Measurements from ENCODE around the gene PAFAH2.
"Not testable (repeated sequence)": the region's sequence is repeated elsewhere in the genome, so short reads cannot be mapped to it uniquely, and the experiment has no call there.

The PAFAH2 gene

GRCh38 chr1:25991937-25992688, 5.8 kb downstream of the PAFAH2 start:
- in situ Hi-C loops (cut with HindIII; ENCODE audit: low pct_ligation_motif_present, low pct_unique_long_range_greater_than_20kb, low sequenced_read_pairs) = no loop called here
- no peak for DNase-seq

DNA sequence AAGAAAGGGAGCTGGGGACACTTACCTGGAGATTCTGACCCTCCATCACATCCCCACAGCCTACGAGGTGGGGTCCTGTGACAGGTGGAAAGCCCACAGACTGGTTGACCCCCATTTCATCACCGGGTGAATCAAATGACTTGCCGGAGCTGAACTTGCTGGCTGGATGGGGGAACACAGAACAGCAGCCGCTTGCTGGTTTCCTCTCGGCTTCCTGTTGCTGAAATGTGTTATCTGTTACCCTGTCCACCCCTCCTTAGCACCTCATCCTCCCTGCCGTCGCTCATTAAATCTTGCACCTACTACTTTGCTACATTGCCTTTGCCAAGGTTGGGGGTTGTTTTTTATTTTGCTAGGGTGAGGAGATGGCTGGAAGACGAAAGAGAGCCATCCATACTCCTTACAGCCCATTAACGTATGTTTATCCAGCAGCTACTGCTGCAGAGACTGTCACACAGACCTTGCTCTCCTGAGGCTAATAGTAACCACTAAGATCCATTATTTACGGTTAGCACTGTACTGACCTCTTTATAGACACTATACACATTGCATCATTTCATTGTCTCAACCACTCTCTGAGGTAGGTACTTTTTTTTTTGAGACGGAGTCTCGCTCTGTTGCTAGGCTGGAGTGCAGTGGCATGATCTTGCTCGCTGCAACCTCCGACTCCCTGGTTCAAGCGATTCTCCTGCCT, 7.0 kb downstream of the PAFAH2 start:
- in situ Hi-C loops (cut with HindIII; ENCODE audit: low pct_ligation_motif_present, low pct_unique_long_range_greater_than_20kb, low sequenced_read_pairs) = no loop called here
- no peak for DNase-seq

DNA sequence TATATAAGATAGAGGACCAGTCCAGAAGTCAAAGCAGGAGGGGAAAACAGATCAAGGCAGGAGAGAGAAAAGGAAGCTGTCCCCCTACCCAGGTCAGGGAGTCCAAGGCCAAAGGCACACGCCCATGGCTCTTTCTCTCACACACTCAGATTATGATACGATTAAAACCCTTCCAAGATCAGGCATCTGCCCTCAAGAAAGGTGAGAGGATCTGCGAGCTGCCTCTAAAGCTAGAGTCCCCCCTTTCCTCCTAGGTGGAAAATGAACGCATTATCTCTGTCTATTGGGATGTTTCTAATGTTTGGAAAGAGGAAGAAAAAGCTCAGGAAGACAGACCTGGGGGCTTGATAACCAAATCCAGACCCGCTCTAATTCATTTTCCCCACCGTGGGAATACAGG, 7.6 kb downstream of the PAFAH2 start:
- DNase-seq = no peak
- in situ Hi-C loops (cut with HindIII; ENCODE audit: low pct_ligation_motif_present, low pct_unique_long_range_greater_than_20kb, low sequenced_read_pairs) = no loop called here

DNA sequence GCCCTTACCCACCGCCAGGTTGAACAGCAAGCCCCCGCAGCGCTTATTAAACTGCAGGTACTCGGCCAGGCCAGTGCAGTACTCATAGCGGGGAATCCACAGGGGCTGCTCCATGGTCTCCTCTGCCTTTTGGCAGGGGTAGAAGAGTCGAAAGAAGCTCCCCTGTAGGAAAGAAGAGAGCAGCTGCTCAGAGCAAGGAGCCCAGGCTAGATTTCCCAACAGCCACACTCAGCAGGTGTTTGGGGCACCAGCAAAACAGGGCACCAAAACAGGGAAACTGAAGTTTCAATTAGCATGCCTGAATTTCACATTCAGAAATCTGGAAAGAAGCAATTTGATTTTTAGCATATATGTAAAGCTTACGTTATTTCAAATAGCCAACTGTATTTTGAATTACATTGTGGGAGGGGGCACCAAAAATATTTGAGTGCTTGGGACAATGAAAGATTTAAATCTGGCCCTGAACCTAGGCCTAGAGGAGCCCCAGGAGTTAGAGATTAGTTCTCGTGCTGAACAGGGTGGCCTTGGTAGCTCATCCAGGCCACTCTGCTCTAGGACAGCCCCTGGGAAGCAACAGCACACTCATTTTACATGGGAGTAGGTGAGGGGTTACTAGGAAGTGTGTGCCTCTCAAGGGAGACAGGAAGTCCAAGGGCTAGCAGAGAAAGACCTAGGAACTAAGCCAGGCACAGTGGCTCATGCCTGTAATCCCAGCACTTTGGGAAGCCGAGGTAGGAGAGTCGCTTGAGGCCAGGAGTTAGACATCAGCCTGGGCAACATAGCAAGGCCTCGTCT, 8.2 kb downstream of the PAFAH2 start:
- DNase-seq = peak; percentile 8
- in situ Hi-C loops (cut with HindIII; ENCODE audit: low pct_ligation_motif_present, low pct_unique_long_range_greater_than_20kb, low sequenced_read_pairs) = no loop called here

GRCh38 chr1:25987951-25988350, 9.9 kb downstream of the PAFAH2 start:
- in situ Hi-C loops (cut with HindIII; ENCODE audit: low pct_ligation_motif_present, low pct_unique_long_range_greater_than_20kb, low sequenced_read_pairs) = no loop called here
- no peak for DNase-seq

DNA sequence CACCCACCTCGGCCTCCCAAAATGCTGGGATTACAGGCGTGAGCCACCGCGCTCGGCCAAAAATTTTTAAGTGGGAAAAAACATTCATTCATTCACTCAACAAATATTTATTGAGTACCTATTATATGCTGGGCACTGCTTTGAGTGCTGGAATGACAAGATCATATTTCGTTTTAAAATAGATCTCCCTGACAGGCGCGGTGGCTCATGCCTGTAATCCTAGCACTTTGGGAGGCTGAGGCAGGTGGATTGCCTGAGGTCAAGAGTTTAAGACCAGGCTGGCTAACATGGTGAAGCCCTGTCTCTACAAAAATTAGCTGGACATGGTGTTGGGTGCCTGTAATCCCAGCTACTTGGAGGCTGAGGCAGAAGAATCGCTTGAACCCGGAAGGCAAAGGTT, 11.1 kb downstream of the PAFAH2 start:
- DNase-seq; in situ Hi-C loops (cut with HindIII; ENCODE audit: low pct_ligation_motif_present, low pct_unique_long_range_greater_than_20kb, low sequenced_read_pairs): not testable (repeated sequence)

DNA sequence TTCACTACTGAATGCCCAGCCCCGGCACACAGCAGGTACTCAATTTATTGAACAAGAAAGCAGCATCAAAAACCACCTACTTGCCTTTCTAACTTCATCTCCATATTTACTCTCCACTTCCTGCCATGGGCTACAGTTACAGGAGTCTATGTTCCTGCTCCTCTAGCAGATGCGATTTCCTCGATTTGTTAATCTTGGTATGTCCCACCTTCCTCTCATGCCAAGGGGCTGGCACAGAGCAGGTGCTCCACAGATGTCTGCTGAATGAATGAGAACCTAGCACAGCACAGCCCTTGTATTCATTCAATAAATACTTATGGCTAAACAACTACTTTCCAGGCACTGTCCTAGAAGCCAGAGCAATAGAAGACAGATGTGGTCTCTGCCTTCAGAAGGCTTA, 12.2 kb downstream of the PAFAH2 start:
- no peak for DNase-seq
- in situ Hi-C loops (cut with HindIII; ENCODE audit: low pct_ligation_motif_present, low pct_unique_long_range_greater_than_20kb, low sequenced_read_pairs) = no loop called here

- DNase-seq = no peak
- in situ Hi-C loops (cut with HindIII; ENCODE audit: low pct_ligation_motif_present, low pct_unique_long_range_greater_than_20kb, low sequenced_read_pairs) = no loop called here
Observed at GRCh38 chr1:25985171-25985570, 12.7 kb downstream of the PAFAH2 start.

- in situ Hi-C loops (cut with HindIII; ENCODE audit: low pct_ligation_motif_present, low pct_unique_long_range_greater_than_20kb, low sequenced_read_pairs) = no loop called here
Observed at GRCh38 chr1:25979210-25979609, 18.7 kb downstream of the PAFAH2 start.

GRCh38 chr1:25978403-25978802, 19.5 kb downstream of the PAFAH2 start:
- no peak for DNase-seq

More at GRCh38 chr1:25979210-25979609, 18.7 kb downstream of the PAFAH2 start:
- DNase-seq = no peak

DNA sequence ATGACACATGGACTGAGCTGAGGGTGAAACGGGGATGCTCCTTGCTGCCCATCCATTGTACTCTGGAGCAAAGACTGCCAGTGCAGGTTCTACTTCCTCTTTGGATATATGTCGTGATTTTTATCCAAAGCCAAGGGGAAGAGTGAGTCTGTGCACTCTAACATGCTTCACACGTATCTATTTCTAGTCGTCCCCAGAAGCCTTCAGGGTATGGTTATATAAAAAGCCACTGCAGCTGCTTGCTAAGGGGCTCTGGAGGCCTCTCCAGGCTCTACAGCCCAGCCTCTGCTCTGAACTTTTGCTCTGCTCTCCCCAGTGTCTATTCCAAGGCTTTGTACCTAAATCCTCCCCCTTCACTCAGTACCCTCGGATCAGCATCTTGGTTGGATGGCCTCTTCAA, 20.1 kb downstream of the PAFAH2 start:
- in situ Hi-C loops (cut with HindIII; ENCODE audit: low pct_ligation_motif_present, low pct_unique_long_range_greater_than_20kb, low sequenced_read_pairs) = no loop called here
- no peak for DNase-seq

More at GRCh38 chr1:25978403-25978802, 19.5 kb downstream of the PAFAH2 start:
- in situ Hi-C loops (cut with HindIII; ENCODE audit: low pct_ligation_motif_present, low pct_unique_long_range_greater_than_20kb, low sequenced_read_pairs) = no loop called here

DNA sequence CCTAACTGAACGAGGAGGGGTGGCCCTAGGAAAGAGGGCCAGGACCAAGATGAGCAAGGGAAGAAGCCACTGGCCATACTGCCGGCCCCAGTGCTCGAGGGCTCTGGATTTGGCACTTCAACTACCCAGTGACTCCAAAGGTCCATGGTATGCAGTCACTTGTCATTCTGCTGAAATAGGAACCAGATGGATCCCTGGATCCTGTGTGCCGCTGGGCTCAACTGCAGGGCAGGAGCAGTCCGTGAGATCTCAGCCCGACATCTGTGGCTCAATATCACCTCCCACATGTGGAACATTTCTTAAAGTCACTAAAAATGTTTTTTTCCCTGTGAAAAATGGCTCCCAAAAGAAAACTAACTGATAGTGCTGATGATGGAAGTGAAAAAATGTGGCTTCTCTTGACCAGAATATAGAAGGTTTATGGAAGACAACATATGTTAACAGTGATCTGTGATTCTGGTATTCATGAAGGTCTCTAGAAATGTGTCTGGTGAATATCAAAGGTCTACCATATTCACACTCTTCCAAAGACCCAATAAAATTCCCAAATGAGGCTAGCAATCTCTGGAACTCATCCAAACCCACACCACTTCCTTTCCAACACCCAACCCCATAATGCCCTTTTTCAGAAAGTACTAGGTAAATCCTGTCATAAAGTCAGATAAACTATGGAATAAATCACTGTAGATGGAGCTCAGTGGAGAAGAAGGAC, 24.1 kb downstream of the PAFAH2 start:
- no peak for DNase-seq
- in situ Hi-C loops (cut with HindIII; ENCODE audit: low pct_ligation_motif_present, low pct_unique_long_range_greater_than_20kb, low sequenced_read_pairs) = no loop called here

- in situ Hi-C loops (cut with HindIII; ENCODE audit: low pct_ligation_motif_present, low pct_unique_long_range_greater_than_20kb, low sequenced_read_pairs) = no loop called here
- no peak for DNase-seq
Observed at GRCh38 chr1:25971811-25972180, 26.1 kb downstream of the PAFAH2 start.

GRCh38 chr1:25971066-25971810, 26.6 kb downstream of the PAFAH2 start:
- DNase-seq = no peak
- in situ Hi-C loops (cut with HindIII; ENCODE audit: low pct_ligation_motif_present, low pct_unique_long_range_greater_than_20kb, low sequenced_read_pairs) = no loop called here

DNA sequence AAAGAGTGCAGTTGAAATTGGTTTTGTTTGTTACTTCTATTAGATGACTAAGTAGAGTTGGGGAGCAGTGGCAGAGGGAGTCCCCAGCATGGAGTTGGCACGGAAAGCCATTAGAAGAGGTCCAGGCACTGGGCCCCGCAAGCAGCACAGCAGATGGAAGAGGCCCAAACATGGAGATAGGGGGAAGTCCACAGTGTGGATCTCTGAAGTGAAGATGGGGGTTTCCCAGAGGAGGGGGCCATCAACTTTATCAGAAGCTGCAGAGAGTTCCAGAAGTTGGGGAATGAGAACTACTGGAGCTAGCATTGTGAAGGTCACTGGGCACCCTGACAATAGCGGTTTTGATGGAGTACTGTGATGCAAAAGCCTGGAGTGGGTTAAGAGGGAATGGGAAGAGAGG, 30.6 kb downstream of the PAFAH2 start:
- in situ Hi-C loops (cut with HindIII; ENCODE audit: low pct_ligation_motif_present, low pct_unique_long_range_greater_than_20kb, low sequenced_read_pairs) = no loop called here

GRCh38 chr1:25959611-25960010, 38.3 kb downstream of the PAFAH2 start:
- in situ Hi-C loops (cut with HindIII; ENCODE audit: low pct_ligation_motif_present, low pct_unique_long_range_greater_than_20kb, low sequenced_read_pairs) = no loop called here
- no peak for DNase-seq

More for the DNA sequence above, 30.6 kb downstream of the PAFAH2 start:
- DNase-seq = no peak

DNA sequence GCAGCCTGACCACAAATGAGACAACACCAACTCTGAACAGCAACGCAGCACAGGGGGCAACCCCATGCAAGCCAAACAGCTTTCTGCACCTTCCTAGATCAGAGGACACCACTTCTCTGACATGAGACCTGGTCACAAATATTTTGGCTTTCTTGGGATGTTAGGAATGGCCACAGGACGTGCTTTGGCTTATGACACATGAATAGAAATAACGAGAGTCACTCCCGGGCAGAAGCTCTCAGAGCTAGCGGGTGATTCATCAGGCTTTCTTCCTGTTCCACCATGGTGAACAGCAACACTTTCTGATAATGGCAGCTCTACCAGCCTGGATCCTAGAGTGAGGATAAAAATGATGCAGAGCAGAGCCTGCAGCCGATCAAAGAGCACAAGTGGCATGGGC, 39.4 kb downstream of the PAFAH2 start:
- in situ Hi-C loops (cut with HindIII; ENCODE audit: low pct_ligation_motif_present, low pct_unique_long_range_greater_than_20kb, low sequenced_read_pairs) = no loop called here
- peak; percentile 26 for DNase-seq

- in situ Hi-C loops (cut with HindIII; ENCODE audit: low pct_ligation_motif_present, low pct_unique_long_range_greater_than_20kb, low sequenced_read_pairs) = no loop called here
- no peak for DNase-seq
Observed at GRCh38 chr1:25955553-25955952, 42.3 kb downstream of the PAFAH2 start.

Data from ACHN (cell line).